ENCODE measurements around the gene CACNA2D3. TPM values are rescaled to one million over a fixed set of nuclear protein-coding genes. Genes with fewer than 3 reads are reported as not detected.

Gene CACNA2D3
- total RNA-seq, 1 experiment from 2014 or later = not detected

GRCh38 chr3:54376939-54377578 lies 254.7 kb downstream of the CACNA2D3 start:
- H3K36me3 Mint-ChIP-seq (ENCODE audit: insufficient read depth, unreplicated experiment) = no peaks in the 10 kb centered on the region
- BruUV-seq (replicated peaks) = no TSS peak
- peaks cover 15% of the 10 kb centered on the region for H3K27me3 Mint-ChIP-seq (ENCODE audit: insufficient read depth, unreplicated experiment)

GRCh38 chr3:54378184-54378583 lies 255.8 kb downstream of the CACNA2D3 start:
- no peak overlapping the region for H3K4me3 ChIP-seq (ENCODE audit: low read depth, low read length)
- DNase-seq = no peak
- 0 out of 2 replicates have a peak, but pooled peaks cover 1% of the 10 kb centered on the region for H3K27me3 ChIP-seq (replicated peaks; ENCODE audit: control insufficient read depth, insufficient read depth, low read length)
- no peaks in the 10 kb centered on the region for H3K9me3 ChIP-seq
- H3K4me3 Mint-ChIP-seq (ENCODE audit: unreplicated experiment) = no peak overlapping the region
- intact Hi-C loops (cut with micrococcal nuclease; ENCODE audit: unreplicated experiment) = no loop called here
- peaks cover 7% of the 10 kb centered on the region for H3K4me1 Mint-ChIP-seq (ENCODE audit: low read depth, unreplicated experiment)
- TF ChIP-seq, protein P1, sequence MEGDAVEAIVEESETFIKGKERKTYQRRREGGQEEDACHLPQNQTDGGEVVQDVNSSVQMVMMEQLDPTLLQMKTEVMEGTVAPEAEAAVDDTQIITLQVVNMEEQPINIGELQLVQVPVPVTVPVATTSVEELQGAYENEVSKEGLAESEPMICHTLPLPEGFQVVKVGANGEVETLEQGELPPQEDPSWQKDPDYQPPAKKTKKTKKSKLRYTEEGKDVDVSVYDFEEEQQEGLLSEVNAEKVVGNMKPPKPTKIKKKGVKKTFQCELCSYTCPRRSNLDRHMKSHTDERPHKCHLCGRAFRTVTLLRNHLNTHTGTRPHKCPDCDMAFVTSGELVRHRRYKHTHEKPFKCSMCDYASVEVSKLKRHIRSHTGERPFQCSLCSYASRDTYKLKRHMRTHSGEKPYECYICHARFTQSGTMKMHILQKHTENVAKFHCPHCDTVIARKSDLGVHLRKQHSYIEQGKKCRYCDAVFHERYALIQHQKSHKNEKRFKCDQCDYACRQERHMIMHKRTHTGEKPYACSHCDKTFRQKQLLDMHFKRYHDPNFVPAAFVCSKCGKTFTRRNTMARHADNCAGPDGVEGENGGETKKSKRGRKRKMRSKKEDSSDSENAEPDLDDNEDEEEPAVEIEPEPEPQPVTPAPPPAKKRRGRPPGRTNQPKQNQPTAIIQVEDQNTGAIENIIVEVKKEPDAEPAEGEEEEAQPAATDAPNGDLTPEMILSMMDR (IDR thresholded peaks at IDR 0.05; ENCODE audit: insufficient read depth in 1 of 2, low read depth in 1 of 2, low read length in 1 of 2, severe bottlenecking in 1 of 2, unreplicated experiment in 1 of 2) = no peak
- BruUV-seq (replicated peaks) = no TSS peak
- H3K27me3 Mint-ChIP-seq (ENCODE audit: insufficient read depth, unreplicated experiment) = peaks cover 15% of the 10 kb centered on the region
- H3K9me3 Mint-ChIP-seq (ENCODE audit: unreplicated experiment) = no peaks in the 10 kb centered on the region
- H3K4me1 ChIP-seq = no peaks in the 10 kb centered on the region
- H3K36me3 ChIP-seq (ENCODE audit: control insufficient read depth, insufficient read depth, low read length) = no peaks in the 10 kb centered on the region
- no peaks in the 10 kb centered on the region for H3K36me3 Mint-ChIP-seq (ENCODE audit: insufficient read depth, unreplicated experiment)
- no peak overlapping the region for H3K27ac Mint-ChIP-seq (ENCODE audit: unreplicated experiment)
- ChIA-PET POLR2A (no interaction called here), CTCF (no interaction called here)

More at GRCh38 chr3:54376939-54377578, 254.7 kb downstream of the CACNA2D3 start:
- Histone ChIP-seq H3K36me3 (ENCODE audit: control insufficient read depth, insufficient read depth, low read length) (no peaks in the 10 kb centered on the region), H3K4me1 (no peaks in the 10 kb centered on the region), H3K9me3 (no peaks in the 10 kb centered on the region), H3K27me3 (replicated peaks; ENCODE audit: control insufficient read depth, insufficient read depth, low read length) (0 out of 2 replicates have a peak, but pooled peaks cover 1% of the 10 kb centered on the region), H3K4me3 (ENCODE audit: low read depth, low read length) (no peak overlapping the region)
- DNase-seq = no peak
- intact Hi-C loops (cut with micrococcal nuclease; ENCODE audit: unreplicated experiment) = no loop called here
- Mint-ChIP-seq H3K4me1 (ENCODE audit: low read depth, unreplicated experiment) (peaks cover 7% of the 10 kb centered on the region), H3K9me3 (ENCODE audit: unreplicated experiment) (no peaks in the 10 kb centered on the region), H3K4me3 (ENCODE audit: unreplicated experiment) (no peak overlapping the region), H3K27ac (ENCODE audit: unreplicated experiment) (no peak overlapping the region)
- CTCF ChIA-PET = no interaction called here
- POLR2A ChIA-PET = no interaction called here
- TF ChIP-seq, protein P1 (IDR thresholded peaks at IDR 0.05; ENCODE audit: insufficient read depth in 1 of 2, low read depth in 1 of 2, low read length in 1 of 2, severe bottlenecking in 1 of 2, unreplicated experiment in 1 of 2) = no peak

- POLR2A ChIA-PET = no interaction called here
- H3K27ac Mint-ChIP-seq (ENCODE audit: unreplicated experiment) = no peak overlapping the region
- Histone ChIP-seq H3K4me3 (ENCODE audit: low read depth, low read length) (no peak overlapping the region), H3K4me1 (no peaks in the 10 kb centered on the region), H3K36me3 (ENCODE audit: control insufficient read depth, insufficient read depth, low read length) (no peaks in the 10 kb centered on the region), H3K9me3 (no peaks in the 10 kb centered on the region), H3K27me3 (replicated peaks; ENCODE audit: control insufficient read depth, insufficient read depth, low read length) (no peaks in the 10 kb centered on the region)
- TF ChIP-seq, protein P1 (IDR thresholded peaks at IDR 0.05; ENCODE audit: insufficient read depth in 1 of 2, low read depth in 1 of 2, low read length in 1 of 2, severe bottlenecking in 1 of 2, unreplicated experiment in 1 of 2) = no peak
- intact Hi-C loops (cut with micrococcal nuclease; ENCODE audit: unreplicated experiment) = no loop called here
- no peaks in the 10 kb centered on the region for H3K9me3 Mint-ChIP-seq (ENCODE audit: unreplicated experiment)
- DNase-seq = no peak
- no peak overlapping the region for H3K4me3 Mint-ChIP-seq (ENCODE audit: unreplicated experiment)
- peaks cover 28% of the 10 kb centered on the region for H3K27me3 Mint-ChIP-seq (ENCODE audit: insufficient read depth, unreplicated experiment)
- H3K4me1 Mint-ChIP-seq (ENCODE audit: low read depth, unreplicated experiment) = no peaks in the 10 kb centered on the region
- CTCF ChIA-PET = no interaction called here
- H3K36me3 Mint-ChIP-seq (ENCODE audit: insufficient read depth, unreplicated experiment) = no peaks in the 10 kb centered on the region
- no TSS peak for BruUV-seq (replicated peaks)
These were observed 261.9 kb downstream of the CACNA2D3 start for GRCh38 chr3:54384279-54384678.

All from Caco-2 (cell line).